Activated CD8-positive, alpha-beta memory T cell treated with anti-CD3 and anti-CD28 coated beads for 36 hours (primary cell): ENCODE results near the gene FCER2. TPM values are rescaled to one million over a fixed set of nuclear protein-coding genes. Genes with fewer than 3 reads are reported as not detected.
"Not testable (repeated sequence)": the region's sequence is repeated elsewhere in the genome, so short reads cannot be mapped to it uniquely, and the experiment has no call there.

Experiments used
- CTCF ChIA-PET: fragments of 350-600 bp; sonication (Branson Sonifier 250); formaldehyde crosslinking; loops from one replicate; lab custom pipeline; 2021; ENCODE audit warnings: antibody characterized with exemption; lab: Charles Lee
- POLR2A ChIA-PET: fragments of 350-600 bp; sonication (Branson Sonifier 250); formaldehyde crosslinking; loops from one replicate; lab custom pipeline; 2021; ENCODE audit warnings: antibody characterized with exemption; lab: Charles Lee
- total RNA-seq, 2 experiments: library from RNA; stranded (reverse); gene quantifications; one replicate each; pipeline ENCODE4 v1.2.3, GENCODE V29; 2021

FCER2 gene
- total RNA-seq, 2 experiments from 2014 or later = 1.8 to 2.5 TPM

DNA sequence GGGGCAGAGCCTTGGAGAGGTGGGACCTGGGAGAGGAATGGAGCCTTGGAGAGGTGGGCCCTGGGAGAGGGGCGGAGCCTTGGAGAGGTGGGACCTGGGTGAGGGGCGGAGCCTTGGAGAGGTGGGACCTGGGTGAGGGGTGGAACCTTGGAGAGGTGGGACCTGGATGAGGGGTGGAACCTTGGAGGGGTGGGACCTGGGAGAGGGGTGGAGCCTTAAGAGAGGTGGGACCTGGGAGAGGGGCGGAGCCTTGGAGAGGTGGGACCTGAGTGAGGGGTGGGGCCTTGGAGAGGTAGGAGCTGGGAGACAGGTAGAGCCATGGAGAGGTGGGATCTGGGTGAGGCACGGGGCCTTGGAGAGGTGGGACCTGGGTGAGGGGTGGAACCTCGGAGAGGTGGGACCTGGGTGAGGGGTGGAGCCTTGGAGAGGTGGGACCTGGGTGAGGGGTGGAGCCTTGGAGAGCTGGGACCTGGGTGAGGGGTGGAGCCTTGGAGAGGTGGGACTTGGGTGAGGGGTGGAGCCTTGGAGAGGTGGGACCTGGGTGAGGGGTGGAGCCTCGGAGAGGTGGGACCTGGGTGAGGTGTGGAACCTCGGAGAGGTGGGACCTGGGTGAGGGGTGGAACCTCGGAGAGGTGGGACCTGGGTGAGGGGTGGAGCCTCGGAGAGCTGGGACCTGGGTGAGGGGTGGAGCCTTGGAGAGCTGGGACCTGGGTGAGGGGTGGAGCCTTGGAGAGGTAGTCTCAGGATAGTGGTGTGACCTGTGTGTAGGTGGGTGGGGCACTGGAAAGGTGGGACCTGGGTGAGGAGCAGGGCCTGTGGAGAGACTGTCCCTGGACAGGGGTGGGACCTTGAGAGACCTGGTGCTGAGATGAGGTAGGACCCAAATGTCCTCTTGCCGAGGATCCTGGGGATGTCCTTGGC, 58.0 kb downstream of the FCER2 start:
- CTCF ChIA-PET = not testable (repeated sequence)
- POLR2A ChIA-PET = interaction anchor here (0.9 kb wide), 1 partner anchor 13 kb away, joined by 3 read pairs; no protein-coding TSS in a partner anchor

DNA sequence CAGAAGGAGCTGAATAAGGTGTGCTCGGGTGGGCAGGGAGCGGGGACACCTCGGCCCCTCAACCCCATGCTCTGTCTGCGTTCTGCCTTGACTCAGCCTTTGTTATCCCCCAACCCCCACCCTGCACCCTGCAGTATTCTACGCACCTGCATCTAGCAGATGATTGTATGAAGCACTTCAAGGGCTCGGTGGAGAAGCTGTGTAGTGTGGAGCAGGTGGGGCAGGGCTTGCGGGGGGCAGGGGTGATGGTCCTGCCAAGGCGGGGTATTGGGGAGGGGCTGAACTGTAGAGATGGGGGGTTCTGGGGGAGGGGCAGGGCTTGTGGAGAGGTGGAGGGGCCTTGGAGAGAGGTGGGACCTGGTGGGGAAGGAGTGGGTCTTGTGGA, 58.9 kb downstream of the FCER2 start:
- CTCF ChIA-PET = no interaction called here
- POLR2A ChIA-PET = no interaction called here

DNA sequence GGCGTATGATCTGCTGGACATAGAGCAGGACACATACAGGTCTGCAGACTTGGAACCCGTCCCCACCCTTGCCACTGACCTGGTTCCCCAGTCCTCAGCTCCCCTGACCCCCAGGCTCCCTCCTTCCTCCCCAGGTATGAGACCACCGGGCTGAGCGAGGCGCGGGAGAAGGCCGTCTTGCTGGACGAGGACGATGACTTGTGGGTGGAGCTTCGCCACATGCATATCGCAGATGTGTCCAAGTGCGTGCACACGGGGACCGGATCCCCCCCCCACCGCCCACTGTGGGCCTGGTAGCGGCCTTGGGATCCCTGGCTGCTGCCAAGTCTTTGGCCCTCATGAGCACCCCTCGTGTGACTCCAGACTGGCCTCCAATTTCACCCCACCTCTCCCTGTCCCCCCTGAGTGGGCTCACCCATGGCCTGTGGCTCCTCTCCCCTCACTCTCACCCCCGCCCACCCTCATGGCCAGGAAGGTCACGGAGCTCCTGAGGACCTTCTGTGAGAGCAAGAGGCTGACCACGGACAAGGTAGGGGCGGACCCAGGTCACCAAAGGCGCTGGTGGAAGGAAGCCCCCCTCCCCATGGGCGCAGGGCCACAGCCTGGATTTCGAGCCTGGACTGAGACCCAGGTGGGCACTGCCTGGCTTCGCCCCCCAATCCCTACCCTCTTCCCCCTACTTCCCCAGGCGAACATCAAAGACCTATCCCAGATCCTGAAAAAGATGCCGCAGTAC, 59.5 kb downstream of the FCER2 start:
- CTCF ChIA-PET = interaction anchor here (0.9 kb wide), 1 partner anchor 10 kb away, joined by 3 read pairs; no protein-coding TSS in a partner anchor
- POLR2A ChIA-PET = no interaction called here

DNA sequence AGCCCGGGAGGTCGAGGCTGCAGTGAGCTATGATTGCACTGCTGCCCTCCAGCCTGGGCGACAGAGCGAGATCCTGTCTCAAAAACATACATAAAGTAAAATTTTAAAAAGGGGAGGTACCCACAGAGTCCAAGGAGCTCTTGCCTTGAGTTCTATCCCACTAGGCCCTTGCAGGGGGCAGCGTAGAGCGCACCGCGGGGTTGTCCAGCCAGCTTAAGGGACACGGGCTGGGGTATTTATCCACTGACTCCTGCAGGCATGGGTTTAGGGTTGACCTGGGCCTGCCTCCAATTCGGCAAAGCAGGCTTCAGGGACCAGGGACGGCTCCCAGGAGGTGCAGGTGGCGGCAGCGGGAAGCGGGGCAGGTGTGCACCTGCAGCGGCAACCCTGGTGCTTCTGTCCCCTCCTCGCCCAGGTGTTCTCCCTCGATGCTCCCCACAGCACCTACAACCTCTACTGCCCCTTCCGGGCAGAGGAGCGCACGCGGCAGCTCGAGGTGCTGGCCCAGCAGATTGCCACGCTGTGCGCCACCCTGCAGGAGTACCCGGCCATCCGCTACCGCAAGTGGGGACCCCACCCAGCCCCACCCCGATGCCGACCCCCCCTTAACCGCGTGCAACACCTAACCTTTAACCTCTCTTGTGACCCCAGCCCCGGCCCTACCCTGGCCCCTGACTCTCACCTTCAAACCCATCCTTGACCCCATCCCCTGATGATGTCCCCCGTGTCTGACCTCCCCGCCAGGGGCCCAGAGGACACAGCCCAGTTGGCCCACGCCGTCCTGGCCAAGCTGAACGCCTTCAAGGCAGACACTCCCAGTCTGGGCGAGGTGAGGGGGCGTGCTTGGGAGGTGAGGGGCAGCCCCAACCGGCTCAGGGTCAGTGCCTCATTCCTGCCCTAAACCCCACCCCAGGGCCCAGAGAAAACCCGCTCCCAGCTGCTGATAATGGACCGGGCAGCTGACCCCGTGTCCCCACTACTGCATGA, 60.3 kb downstream of the FCER2 start:
- POLR2A ChIA-PET = no interaction called here
- CTCF ChIA-PET = interaction anchor here (0.9 kb wide), 1 partner anchor 11 kb away, joined by 3 read pairs; no protein-coding TSS in a partner anchor

DNA sequence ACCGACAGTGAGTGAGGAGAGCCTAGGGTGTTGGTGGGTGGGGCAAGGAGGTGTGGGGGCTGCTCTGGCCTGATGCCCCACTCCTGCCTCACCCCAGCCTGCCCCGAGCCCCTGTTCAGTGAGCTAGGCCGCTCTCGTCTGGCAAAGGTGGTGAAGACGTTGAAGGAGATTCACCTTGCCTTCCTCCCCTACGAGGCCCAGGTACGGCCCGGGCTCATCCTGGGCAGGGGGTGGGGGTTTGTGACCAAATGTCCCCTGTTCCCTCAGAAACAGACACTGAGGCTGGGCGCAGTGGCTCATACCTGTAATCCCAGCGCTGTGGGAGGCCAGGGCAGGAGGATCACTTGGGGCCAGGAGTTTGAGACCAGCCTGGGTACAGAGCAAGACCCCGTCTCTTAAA, 61.1 kb downstream of the FCER2 start:
- POLR2A ChIA-PET = no interaction called here
- CTCF ChIA-PET = no interaction called here

DNA sequence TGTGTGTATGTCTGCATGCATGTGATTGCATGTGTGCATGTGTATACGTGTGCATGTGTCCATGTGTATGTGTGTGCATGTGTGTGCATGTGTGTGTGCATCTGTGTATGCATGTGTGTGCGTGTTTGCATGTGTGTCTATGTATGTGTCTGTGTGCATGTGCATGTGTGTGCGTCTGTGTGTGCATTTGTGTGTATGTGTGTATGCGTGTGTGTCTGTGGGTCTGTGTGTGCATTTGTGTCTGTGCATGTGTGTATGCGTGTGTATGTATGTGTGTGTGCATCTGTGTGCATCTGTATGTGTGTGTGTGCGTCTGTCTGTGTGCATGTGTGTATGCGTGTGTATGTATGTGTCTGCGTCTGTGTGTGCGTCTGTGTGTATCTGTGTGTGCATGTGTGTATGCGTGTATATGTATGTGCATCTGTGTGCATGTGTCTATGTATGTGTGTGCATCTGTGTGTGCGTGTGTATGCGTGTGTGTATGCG, 62.0 kb downstream of the FCER2 start:
- CTCF ChIA-PET = no interaction called here

DNA sequence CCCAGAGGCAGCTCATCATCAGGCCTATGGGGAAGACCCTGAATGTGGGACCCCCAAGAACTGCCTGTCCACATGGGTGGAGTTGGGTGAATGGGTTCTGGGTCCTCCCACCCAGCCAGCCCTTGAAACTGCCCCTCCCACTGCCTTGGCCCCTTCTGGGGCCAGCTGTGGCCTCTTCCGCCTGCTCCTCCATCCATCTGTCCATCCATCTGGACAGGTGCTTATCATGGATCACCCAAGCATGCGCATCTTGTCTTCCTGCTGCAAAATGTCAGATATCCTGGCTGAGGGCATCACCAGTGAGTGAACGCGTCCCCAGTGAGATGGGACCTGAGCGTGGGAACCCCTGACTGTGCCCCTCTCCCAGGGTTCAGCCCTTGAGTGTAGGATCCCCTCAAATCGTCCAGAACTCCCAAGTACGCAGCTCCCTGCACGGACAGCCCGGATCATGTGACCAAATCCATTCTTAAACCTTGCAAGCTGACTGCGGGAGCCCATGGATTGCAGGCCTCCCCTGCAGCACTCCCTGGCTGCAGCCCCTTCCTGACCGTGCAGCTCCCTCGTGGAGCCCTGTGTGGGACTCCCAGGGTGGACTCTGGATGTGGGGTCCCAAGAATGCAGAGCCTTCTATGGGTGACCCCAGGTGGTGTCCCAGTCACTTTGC, 63.0 kb downstream of the FCER2 start:
- ChIA-PET CTCF (interaction anchor here (0.9 to 1.9 kb wide), 2 partner anchors 42 to 72 kb away, joined by 3 to 7 read pairs; partner anchors contain the start of gene TRAPPC5), POLR2A (no interaction called here)

More for the DNA sequence above, 62.0 kb downstream of the FCER2 start:
- POLR2A ChIA-PET = no interaction called here

Other genes starting within 250 kb of the FCER2 start
- gene PEX11G, start 213.1 kb downstream of the FCER2 start, total RNA-seq = 1 to 10 TPM in 1 of 2 experiments, under 1 TPM in 1; 0.67 to 1.3 TPM
- 1 to 10 TPM; 8.9 to 9.0 TPM for gene ZNF358, start 186.0 kb downstream of the FCER2 start, total RNA-seq
- gene MCOLN1, start 179.5 kb downstream of the FCER2 start, total RNA-seq = 10 to 100 TPM; 17.7 to 18.8 TPM
- gene PNPLA6, start 166.4 kb downstream of the FCER2 start, total RNA-seq = 100 to 1,000 TPM; 114 to 115 TPM
- gene CAMSAP3, start 106.3 kb downstream of the FCER2 start, total RNA-seq = under 1 TPM; 0.34 to 0.69 TPM
- 10 to 100 TPM; 42.3 to 44.8 TPM for gene XAB2, start 72.6 kb downstream of the FCER2 start, total RNA-seq
- 100 to 1,000 TPM in 1 of 2 experiments, 10 to 100 TPM in 1; 99.2 to 100 TPM for gene PET100, start 72.3 kb downstream of the FCER2 start, total RNA-seq
- gene PCP2, start 68.4 kb downstream of the FCER2 start, total RNA-seq = not detected
- 10 to 100 TPM; 69.2 to 73.5 TPM for gene STXBP2, start 65.0 kb downstream of the FCER2 start, total RNA-seq
- not detected for gene RETN, start 33.1 kb downstream of the FCER2 start, total RNA-seq
- gene MCEMP1, start 25.0 kb downstream of the FCER2 start, total RNA-seq = not detected
- 10 to 100 TPM; 71.1 to 73.2 TPM for gene TRAPPC5, start 21.3 kb downstream of the FCER2 start, total RNA-seq
- gene CLEC4G, start 30.0 kb upstream of the FCER2 start, total RNA-seq = not detected
- not detected for gene CD209, start 45.4 kb upstream of the FCER2 start, total RNA-seq
- not detected for gene CLEC4M, start 61.1 kb upstream of the FCER2 start, total RNA-seq
- 1 to 10 TPM; 5.3 to 6.0 TPM for gene EVI5L, start 128.1 kb upstream of the FCER2 start, total RNA-seq
- gene PRR36, start 172.3 kb upstream of the FCER2 start, total RNA-seq = under 1 TPM; 0.06 to 0.17 TPM
- not detected for gene LRRC8E, start 186.4 kb upstream of the FCER2 start, total RNA-seq
- gene MAP2K7, start 201.7 kb upstream of the FCER2 start, total RNA-seq = 10 to 100 TPM; 34.9 to 35.7 TPM
- 1 to 10 TPM; 7.6 to 9.3 TPM for gene TGFBR3L, start 212.7 kb upstream of the FCER2 start, total RNA-seq
- 10 to 100 TPM; 16.4 to 17.3 TPM for gene SNAPC2, start 218.2 kb upstream of the FCER2 start, total RNA-seq
- under 1 TPM; 0.69 to 0.91 TPM for gene CTXN1, start 224.0 kb upstream of the FCER2 start, total RNA-seq
- gene TIMM44, start 241.5 kb upstream of the FCER2 start, total RNA-seq = 100 to 1,000 TPM; 115 to 118 TPM